Dermis lymphatic vessel endothelial cell (primary cell): ENCODE measurements around the gene GIMAP7. TPM values are rescaled to one million over a fixed set of nuclear protein-coding genes. Genes with fewer than 3 reads are reported as not detected.

ENCODE experiments used
- total RNA-seq: library from RNA; depleted of rRNA; stranded (reverse); fragments of >200 nt; gene quantifications from 2 replicates; pipeline ENCODE4 v1.2.1, GENCODE V29; 2014

The GIMAP7 gene
- 107 and 139 TPM in 2 replicates for total RNA-seq

GRCh38 chr7:150514748-150515222 lies at the start of gene GIMAP7:
Gene GIMAP7 (plus strand): TSS chr7:150514872. CDS start chr7:150519975, 5,103 bp downstream.

GRCh38 chr7:150567169-150567568 lies 52.5 kb downstream of the GIMAP7 start, which contains the start of gene GIMAP4:
Gene GIMAP4 (plus strand): TSS chr7:150567390. CDS start chr7:150569902, 2,512 bp downstream.

Other genes starting within 250 kb of the GIMAP7 start
- 1.5 and 4.8 TPM in 2 replicates for gene LRRC61, start 191.5 kb upstream of the GIMAP7 start, total RNA-seq
- 1.7 and 6.7 TPM in 2 replicates for gene ACTR3C, start 191.3 kb upstream of the GIMAP7 start, total RNA-seq
- 0.43 and 0.54 TPM in 2 replicates for gene RARRES2, start 173.2 kb upstream of the GIMAP7 start, total RNA-seq
- 48.3 and 48.4 TPM in 2 replicates for gene REPIN1, start 146.1 kb upstream of the GIMAP7 start, total RNA-seq
- gene ZNF775, start 135.5 kb upstream of the GIMAP7 start, total RNA-seq = 5.8 and 6.1 TPM in 2 replicates
- 164 and 241 TPM in 2 replicates for gene GIMAP8, start 64.2 kb upstream of the GIMAP7 start, total RNA-seq
- gene GIMAP4, start 52.5 kb downstream of the GIMAP7 start, total RNA-seq = 250 and 389 TPM in 2 replicates
- gene GIMAP6, start 117.5 kb downstream of the GIMAP7 start, total RNA-seq = 248 and 292 TPM in 2 replicates
- 33.9 and 42.9 TPM in 2 replicates for gene GIMAP2, start 170.8 kb downstream of the GIMAP7 start, total RNA-seq
- gene GIMAP1, start 201.7 kb downstream of the GIMAP7 start, total RNA-seq = 21.1 and 28.8 TPM in 2 replicates
- 420 and 509 TPM in 2 replicates for gene GIMAP5, start 222.5 kb downstream of the GIMAP7 start, total RNA-seq